ENCODE results near the gene CDKAL1. TPM values are rescaled to one million over a fixed set of nuclear protein-coding genes. Genes with fewer than 3 reads are reported as not detected.

The CDKAL1 gene
- total and polyA plus RNA-seq, 2 of the 13 experiments (the other 11 are each of a cell fraction or from before 2014, with no cell fraction given) = 9.5 to 27.7 TPM

- TF ChIP-seq CBX2 (IDR thresholded peaks at IDR 0.05; ENCODE audit: low read depth, low read length) (no peak), CBX2 (CRISPR knock-in tag; IDR thresholded peaks at IDR 0.05; ENCODE audit: low read depth) (no peak), CHCHD3 (CRISPR knock-in tag; IDR thresholded peaks at IDR 0.05) (no peak), SRSF4 (IDR thresholded peaks at IDR 0.05; ENCODE audit: low read depth, low read length, poor library complexity, severe bottlenecking) (no peak), ZNF878 (CRISPR knock-in tag; IDR thresholded peaks at IDR 0.05) (no peak), ZNF670 (CRISPR knock-in tag; IDR thresholded peaks at IDR 0.05; ENCODE audit: borderline replicate concordance) (no peak), THAP11 (CRISPR knock-in tag; IDR thresholded peaks at IDR 0.05) (peak; percentile 59; the same call in 1 of the 2 replicates), ZNF260 (CRISPR knock-in tag; IDR thresholded peaks at IDR 0.05; ENCODE audit: borderline replicate concordance, low read depth) (no peak), POLR2AphosphoS2 (IDR thresholded peaks at IDR 0.05; ENCODE audit: low read depth, low read length) (no peak), ZSCAN20 (CRISPR knock-in tag; IDR thresholded peaks at IDR 0.05; ENCODE audit: borderline replicate concordance) (no peak), USF2 (IDR thresholded peaks at IDR 0.05; ENCODE audit: low read depth, low read length) (no peak), USF2 (CRISPR knock-in tag; IDR thresholded peaks at IDR 0.05; ENCODE audit: borderline replicate concordance) (no peak), SNAPC5 (CRISPR knock-in tag; IDR thresholded peaks at IDR 0.05; ENCODE audit: borderline replicate concordance) (0 out of 2 replicates have a peak, but pooled peaks have one; percentile 35), ZNF354B (CRISPR knock-in tag; IDR thresholded peaks at IDR 0.05) (no peak), ARNT (IDR thresholded peaks at IDR 0.05) (no peak), CEBPG (CRISPR knock-in tag; IDR thresholded peaks at IDR 0.05) (peak; percentile 78), SYNCRIP (IDR thresholded peaks at IDR 0.05; ENCODE audit: insufficient read depth, low read depth, low read length) (no peak), DDIT3 (CRISPR knock-in tag; IDR thresholded peaks at IDR 0.05) (no peak), SAP130 (CRISPR knock-in tag; IDR thresholded peaks at IDR 0.05; ENCODE audit: low read depth) (peak; percentile 76)
- TF ChIP-seq, protein P1, sequence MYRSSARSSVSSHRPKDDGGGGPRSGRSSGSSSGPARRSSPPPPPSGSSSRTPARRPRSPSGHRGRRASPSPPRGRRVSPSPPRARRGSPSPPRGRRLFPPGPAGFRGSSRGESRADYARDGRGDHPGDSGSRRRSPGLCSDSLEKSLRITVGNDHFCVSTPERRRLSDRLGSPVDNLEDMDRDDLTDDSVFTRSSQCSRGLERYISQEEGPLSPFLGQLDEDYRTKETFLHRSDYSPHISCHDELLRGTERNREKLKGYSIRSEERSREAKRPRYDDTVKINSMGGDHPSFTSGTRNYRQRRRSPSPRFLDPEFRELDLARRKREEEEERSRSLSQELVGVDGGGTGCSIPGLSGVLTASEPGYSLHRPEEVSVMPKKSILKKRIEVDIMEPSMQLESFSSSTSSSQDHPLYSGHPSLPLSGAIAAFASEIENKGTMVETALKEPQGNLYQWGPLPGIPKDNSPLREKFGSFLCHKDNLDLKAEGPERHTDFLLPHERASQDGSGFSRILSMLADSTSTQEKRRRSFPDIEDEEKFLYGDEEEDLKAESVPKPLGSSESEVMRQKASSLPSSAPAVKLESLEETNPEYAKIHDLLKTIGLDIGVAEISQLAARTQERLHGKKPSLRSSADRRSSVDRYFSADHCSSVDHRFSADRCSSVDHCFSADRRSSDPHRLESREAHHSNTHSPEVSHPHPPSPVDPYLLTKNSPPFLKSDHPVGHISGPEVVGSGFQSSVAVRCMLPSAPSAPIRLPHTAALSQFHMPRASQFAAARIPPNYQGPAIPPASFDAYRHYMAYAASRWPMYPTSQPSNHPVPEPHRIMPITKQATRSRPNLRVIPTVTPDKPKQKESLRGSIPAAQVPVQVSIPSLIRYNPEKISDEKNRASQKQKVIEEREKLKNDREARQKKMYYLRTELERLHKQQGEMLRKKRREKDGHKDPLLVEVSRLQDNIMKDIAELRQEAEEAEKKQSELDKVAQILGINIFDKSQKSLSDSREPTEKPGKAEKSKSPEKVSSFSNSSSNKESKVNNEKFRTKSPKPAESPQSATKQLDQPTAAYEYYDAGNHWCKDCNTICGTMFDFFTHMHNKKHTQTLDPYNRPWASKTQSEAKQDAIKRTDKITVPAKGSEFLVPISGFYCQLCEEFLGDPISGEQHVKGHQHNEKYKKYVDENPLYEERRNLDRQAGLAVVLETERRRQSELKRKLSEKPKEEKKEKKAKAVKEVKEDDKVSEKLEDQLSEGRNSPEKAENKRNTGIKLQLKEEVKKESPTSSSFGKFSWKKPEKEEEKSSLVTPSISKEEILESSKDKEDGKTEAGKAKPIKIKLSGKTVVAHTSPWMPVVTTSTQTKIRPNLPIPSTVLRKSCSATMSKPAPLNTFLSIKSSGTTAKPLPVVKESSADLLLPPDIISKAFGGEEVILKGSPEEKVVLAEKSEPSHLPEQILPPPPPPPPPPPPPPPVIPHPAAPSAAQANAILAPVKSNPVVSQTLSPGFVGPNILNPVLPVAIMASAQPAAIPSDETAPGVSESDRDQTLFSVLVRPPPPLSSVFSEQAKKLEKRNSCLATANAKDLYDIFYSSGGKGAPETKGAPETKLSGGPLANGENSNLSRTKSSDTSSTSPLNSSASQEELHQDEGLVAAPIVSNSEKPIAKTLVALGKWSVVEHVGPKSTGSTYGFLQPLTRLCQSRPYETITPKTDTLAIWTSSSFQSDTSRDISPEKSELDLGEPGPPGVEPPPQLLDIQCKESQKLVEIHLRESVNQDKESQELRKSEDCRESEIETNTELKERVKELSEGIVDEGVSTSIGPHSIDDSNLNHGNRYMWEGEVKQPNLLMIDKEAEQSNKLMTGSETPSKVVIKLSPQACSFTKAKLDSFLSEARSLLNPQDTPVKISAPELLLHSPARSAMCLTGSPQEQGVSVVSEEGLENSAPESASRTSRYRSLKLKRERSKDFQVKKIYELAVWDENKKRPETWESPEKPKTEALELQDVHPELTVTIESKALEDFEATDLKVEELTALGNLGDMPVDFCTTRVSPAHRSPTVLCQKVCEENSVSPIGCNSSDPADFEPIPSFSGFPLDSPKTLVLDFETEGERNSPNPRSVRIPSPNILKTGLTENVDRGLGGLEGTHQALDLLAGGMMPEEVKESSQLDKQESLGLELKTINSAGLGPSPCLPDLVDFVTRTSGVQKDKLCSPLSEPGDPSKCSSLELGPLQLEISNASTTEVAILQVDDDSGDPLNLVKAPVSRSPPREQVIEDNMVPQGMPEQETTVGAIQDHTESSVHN (CRISPR knock-in tag; IDR thresholded peaks at IDR 0.05) = no peak
Measured at GRCh38 chr6:21003780-21004541, 469.7 kb downstream of the CDKAL1 start (continued).
